Measurements from ENCODE around the gene SAA1.

The SAA1 gene

GRCh38 chr11:18312663-18313420 is 46.8 kb downstream of the SAA1 start:
- ATAC-seq, result no peak

- ATAC-seq, result no peak
Observed at GRCh38 chr11:18313965-18314763, 48.1 kb downstream of the SAA1 start.

GRCh38 chr11:18314784-18315523 is 48.9 kb downstream of the SAA1 start:
- ATAC-seq, result no peak

- no peak for ATAC-seq
Observed at GRCh38 chr11:18315893-18316292, 49.8 kb downstream of the SAA1 start.

- no peak for ATAC-seq
Observed at GRCh38 chr11:18317551-18317950, 51.5 kb downstream of the SAA1 start.
